Duodenal mucosa (tissue), 2 donors: Measurements from ENCODE around the gene NINJ1.
"Not testable (repeated sequence)": the region's sequence is repeated elsewhere in the genome, so short reads cannot be mapped to it uniquely, and the experiment has no call there.

Experiments used
- H3K27ac ChIP-seq: one replicate; pipeline ENCODE4 v1.7.0; 2013; ENCODE audit warnings: low read depth, low read length
- H3K27me3 ChIP-seq, 2 donors: one replicate each; pipeline ENCODE4 v1.7.0; 2013; ENCODE audit warnings: low read length in 2 of 2, control low read depth in 1 of 2; ENCODE audit not compliant: insufficient read depth in 2 of 2, control insufficient read depth in 1 of 2
- H3K36me3 ChIP-seq, 2 donors: one replicate each; pipeline ENCODE4 v1.7.0; 2013; ENCODE audit warnings: low read length in 2 of 2, control low read depth in 1 of 2; ENCODE audit not compliant: insufficient read depth in 2 of 2, control insufficient read depth in 1 of 2
- H3K4me1 ChIP-seq, 2 donors: one replicate each; pipeline ENCODE4 v1.7.0; 2013; ENCODE audit warnings: low read length in 2 of 2, control low read depth in 1 of 2; ENCODE audit not compliant: insufficient read depth in 2 of 2, control insufficient read depth in 1 of 2
- H3K4me3 ChIP-seq, 2 donors: one replicate each; pipeline ENCODE4 v1.7.0; 2013; ENCODE audit warnings: low read length in 2 of 2, low read depth in 1 of 2
- H3K9ac ChIP-seq, 2 donors: one replicate each; pipeline ENCODE4 v1.7.0; 2013; ENCODE audit warnings: low read length in 2 of 2, low read depth in 1 of 2
- H3K9me3 ChIP-seq, 2 donors: one replicate each; pipeline ENCODE4 v1.7.0; 2013; ENCODE audit warnings: low read length in 2 of 2, control low read depth in 1 of 2; ENCODE audit not compliant: control insufficient read depth in 1 of 2

Gene NINJ1

GRCh38 chr9:93112116-93112863, 21.8 kb downstream of the NINJ1 start:
- Histone ChIP-seq H3K9me3 (no peaks in the 10 kb centered on the region), H3K9ac (no peak overlapping the region), H3K4me3 (no peak overlapping the region), H3K27ac (no peak overlapping the region), H3K36me3 (peaks cover 20 to 45% of the 10 kb centered on the region in 2 donors), H3K4me1 (peaks cover 0 to 7% of the 10 kb centered on the region in 2 donors), H3K27me3 (no peaks in the 10 kb centered on the region)

GRCh38 chr9:93111371-93112115, 22.5 kb downstream of the NINJ1 start:
- peaks cover 20 to 45% of the 10 kb centered on the region in 2 donors for H3K36me3 ChIP-seq
- no peaks in the 10 kb centered on the region for H3K27me3 ChIP-seq
- no peak overlapping the region for H3K4me3 ChIP-seq
- H3K4me1 ChIP-seq, result peaks cover 0 to 5% of the 10 kb centered on the region in 2 donors
- H3K9me3 ChIP-seq, result no peaks in the 10 kb centered on the region
- H3K9ac ChIP-seq, result no peak overlapping the region
- H3K27ac ChIP-seq, result no peak overlapping the region

GRCh38 chr9:93111001-93111370, 23.1 kb downstream of the NINJ1 start:
- Histone ChIP-seq H3K4me1 (no peaks in the 10 kb centered on the region), H3K27ac (no peak overlapping the region), H3K27me3 (no peaks in the 10 kb centered on the region), H3K4me3 (no peak overlapping the region), H3K9ac (no peak overlapping the region), H3K36me3 (peaks cover 20 to 45% of the 10 kb centered on the region in 2 donors), H3K9me3 (no peaks in the 10 kb centered on the region)

GRCh38 chr9:93110311-93110855, 23.7 kb downstream of the NINJ1 start:
- no peak overlapping the region for H3K9ac ChIP-seq
- H3K4me1 ChIP-seq, result no peaks in the 10 kb centered on the region
- no peak overlapping the region for H3K4me3 ChIP-seq
- no peaks in the 10 kb centered on the region for H3K27me3 ChIP-seq
- no peak overlapping the region for H3K27ac ChIP-seq
- H3K36me3 ChIP-seq, result peaks cover 20 to 45% of the 10 kb centered on the region in 2 donors
- no peaks in the 10 kb centered on the region for H3K9me3 ChIP-seq

GRCh38 chr9:93108291-93109041, 25.6 kb downstream of the NINJ1 start:
- Histone ChIP-seq H3K36me3 (peaks cover 21 to 38% of the 10 kb centered on the region in 2 donors), H3K9ac (no peak overlapping the region), H3K27me3 (no peaks in the 10 kb centered on the region), H3K4me3 (no peak overlapping the region), H3K27ac (no peak overlapping the region), H3K9me3 (peaks cover 3 to 9% of the 10 kb centered on the region in 2 donors), H3K4me1 (no peaks in the 10 kb centered on the region)

- H3K36me3 ChIP-seq, result peaks cover 18 to 35% of the 10 kb centered on the region in 2 donors
- peaks cover 4 to 10% of the 10 kb centered on the region in 2 donors for H3K9me3 ChIP-seq
- H3K4me1 ChIP-seq, result no peaks in the 10 kb centered on the region
- H3K27me3 ChIP-seq, result no peaks in the 10 kb centered on the region
- no peak overlapping the region for H3K9ac ChIP-seq
- H3K4me3 ChIP-seq, result no peak overlapping the region
- H3K27ac ChIP-seq, result no peak overlapping the region
Measured at GRCh38 chr9:93107825-93108161, 26.3 kb downstream of the NINJ1 start.

GRCh38 chr9:93107151-93107824, 26.8 kb downstream of the NINJ1 start:
- H3K4me1 ChIP-seq, result no peaks in the 10 kb centered on the region
- H3K27me3 ChIP-seq, result no peaks in the 10 kb centered on the region
- no peak overlapping the region for H3K27ac ChIP-seq
- H3K36me3 ChIP-seq, result peaks cover 17 to 34% of the 10 kb centered on the region in 2 donors
- H3K4me3 ChIP-seq, result no peak overlapping the region
- peaks cover 4 to 10% of the 10 kb centered on the region in 2 donors for H3K9me3 ChIP-seq
- H3K9ac ChIP-seq, result no peak overlapping the region

- Histone ChIP-seq H3K27me3 (no peaks in the 10 kb centered on the region), H3K4me3 (no peak overlapping the region), H3K27ac (no peak overlapping the region), H3K9me3 (peaks cover 4 to 10% of the 10 kb centered on the region in 2 donors), H3K9ac (no peak overlapping the region), H3K4me1 (no peaks in the 10 kb centered on the region), H3K36me3 (peaks cover 9 to 20% of the 10 kb centered on the region in 2 donors)
Measured at GRCh38 chr9:93105620-93106019, 28.4 kb downstream of the NINJ1 start.

- H3K27me3 ChIP-seq, H3K9ac ChIP-seq, H3K27ac ChIP-seq, H3K9me3 ChIP-seq, H3K36me3 ChIP-seq, H3K4me3 ChIP-seq: not testable (repeated sequence)
- peaks cover 25 to 29% of the 10 kb centered on the region in 2 donors for H3K4me1 ChIP-seq
Measured at GRCh38 chr9:93101086-93101485, 33.0 kb downstream of the NINJ1 start.
